H1 (cell line): Measurements from ENCODE around the gene RASAL2. TPM values are rescaled to one million over a fixed set of nuclear protein-coding genes. Genes with fewer than 3 reads are reported as not detected.

Experiments
- CTCF ChIA-PET: fragments of 300-600 bp; sonication (Branson Sonifier 250); formaldehyde crosslinking; loops from one replicate; lab custom pipeline; 2021; ENCODE audit not compliant: partially characterized antibody; lab: Charles Lee
- POLR2A ChIA-PET: fragments of 300-600 bp; sonication (Branson Sonifier 250); formaldehyde crosslinking; loops from one replicate; lab custom pipeline; 2021; ENCODE audit warnings: inconsistent platforms; ENCODE audit not compliant: partially characterized antibody; lab: Charles Lee
- DNase-seq, 2 experiments: peaks; one replicate each; pipeline versions ENCODE4 v3.0.0 to v3.0.0-alpha.2; 2010 to 2022; ENCODE audit warnings: low spot score in 2 of 2, low read depth in 1 of 2, mixed read lengths in 1 of 2
- FAIRE-seq: peaks from 2 replicates; lab custom pipeline; 2011; peaks lifted over from hg19 to GRCh38; lab: Jason Lieb, UNC
- H2AFZ ChIP-seq: 2 replicates; pipeline ENCODE4 v1.8.1; 2012; ENCODE audit warnings: low read length, inconsistent platforms
- H2AK5ac ChIP-seq: 2 replicates; pipeline ENCODE4 v1.6.1; 2013; ENCODE audit warnings: low read depth, low read length
- H2BK120ac ChIP-seq: replicated peaks from 2 replicates; pipeline ENCODE3; 2013; ENCODE audit warnings: low read depth, low read length, inconsistent platforms
- H2BK12ac ChIP-seq: 2 replicates; pipeline ENCODE4 v1.6.1; 2013; ENCODE audit warnings: low read depth, low read length
- H2BK15ac ChIP-seq: 2 replicates; pipeline ENCODE4 v1.6.1; 2013; ENCODE audit warnings: low read length
- H2BK20ac ChIP-seq: 2 replicates; pipeline ENCODE4 v1.6.1; 2013; ENCODE audit warnings: low read length
- H2BK5ac ChIP-seq: 2 replicates; pipeline ENCODE4 v1.6.1; 2013; ENCODE audit warnings: low read depth, low read length
- H3K14ac ChIP-seq: 2 replicates; pipeline ENCODE4 v1.6.1; 2013; ENCODE audit warnings: inconsistent platforms; ENCODE audit not compliant: insufficient read length
- H3K18ac ChIP-seq: 2 replicates; pipeline ENCODE4 v1.6.1; 2013; ENCODE audit warnings: low read length; ENCODE audit errors: extremely low read depth
- H3K23ac ChIP-seq: 2 replicates; pipeline ENCODE4 v1.6.1; 2013; ENCODE audit warnings: inconsistent platforms; ENCODE audit not compliant: insufficient read length
- H3K23me2 ChIP-seq: 2 replicates; pipeline ENCODE4 v1.6.1; 2013; ENCODE audit warnings: low read depth, low read length
- H3K27ac ChIP-seq: 2 replicates; pipeline ENCODE4 v1.6.1; 2011; ENCODE audit warnings: low read depth, low read length, inconsistent platforms
- H3K27me3 ChIP-seq, 4 experiments: replicated peaks in 1 of 4; 1 replicate in 1 of 4; 2 replicates in 3 of 4; pipeline versions ENCODE4 v1.6.1 to v1.8.1; 2011 to 2013; ENCODE audit warnings: low read length in 3 of 4, mild to moderate bottlenecking in 3 of 4, inconsistent platforms in 2 of 4, mixed read lengths in 2 of 4, moderate library complexity in 1 of 4; ENCODE audit not compliant: control insufficient read depth in 3 of 4, insufficient read depth in 3 of 4; ENCODE audit errors: extremely low read depth in 1 of 4
- H3K36me3 ChIP-seq, 4 experiments: 2 replicates each; pipeline versions ENCODE4 v1.6.1 to v1.8.1; 2011 to 2013; ENCODE audit warnings: mild to moderate bottlenecking in 4 of 4, low read length in 3 of 4, moderate library complexity in 2 of 4, control low read depth in 1 of 4, inconsistent platforms in 1 of 4; ENCODE audit not compliant: insufficient read depth in 4 of 4, control insufficient read depth in 2 of 4
- H3K4ac ChIP-seq: replicated peaks from 2 replicates; pipeline ENCODE3; 2013; ENCODE audit warnings: low read length, low read depth, mixed read lengths, inconsistent platforms; ENCODE audit not compliant: insufficient read length
- H3K4me1 ChIP-seq, 4 experiments: replicated peaks in 1 of 4; 1 replicate in 1 of 4; 2 replicates in 3 of 4; pipeline versions ENCODE4 v1.6.1 to v1.8.1; 2011 to 2013; ENCODE audit warnings: low read length in 3 of 4, inconsistent platforms in 2 of 4, mixed read lengths in 1 of 4; ENCODE audit not compliant: insufficient read depth in 4 of 4, control insufficient read depth in 3 of 4
- H3K4me2 ChIP-seq, 2 experiments: 2 replicates each; pipeline versions ENCODE4 v1.6.1 to v1.8.1; 2011 to 2013; ENCODE audit warnings: low read depth in 2 of 2, low read length in 2 of 2, control low read depth in 1 of 2, inconsistent platforms in 1 of 2, mild to moderate bottlenecking in 1 of 2; ENCODE audit not compliant: insufficient read depth in 1 of 2
- H3K4me3 ChIP-seq, 4 experiments: fragments of 200-600, 300-600 bp in 1 of 4; sonication (generic), shearing (Covaris generic), sonication (Bioruptor Twin) in 1 of 4; 2 replicates each; pipeline versions ENCODE4 v1.5.1 to v1.8.1; 2011 to 2016; ENCODE audit warnings: low read length in 4 of 4, low read depth in 3 of 4, control low read depth in 2 of 4, inconsistent platforms in 2 of 4, mild to moderate bottlenecking in 2 of 4, mixed read lengths in 1 of 4, moderate library complexity in 1 of 4; ENCODE audit not compliant: insufficient read depth in 2 of 4; ENCODE audit errors: extremely low read depth in 1 of 4
- H3K56ac ChIP-seq: replicated peaks from 2 replicates; pipeline ENCODE3; 2013; ENCODE audit warnings: low read depth, mild to moderate bottlenecking, mixed read lengths, low read length, inconsistent platforms; ENCODE audit not compliant: insufficient read length
- H3K79me1 ChIP-seq: 2 replicates; pipeline ENCODE4 v1.6.1; 2013; ENCODE audit warnings: low read depth, low read length, control low read depth
- H3K79me2 ChIP-seq, 2 experiments: 2 replicates each; pipeline versions ENCODE4 v1.6.1 to v1.8.1; 2012 to 2013; ENCODE audit warnings: low read length in 2 of 2, mild to moderate bottlenecking in 2 of 2, inconsistent platforms in 1 of 2; ENCODE audit not compliant: insufficient read depth in 2 of 2, control insufficient read depth in 1 of 2
- H3K9ac ChIP-seq, 4 experiments: replicated peaks in 1 of 4; 1 replicate in 1 of 4; 2 replicates in 3 of 4; pipeline versions ENCODE4 v1.6.1 to v1.8.1; 2011 to 2013; ENCODE audit warnings: low read depth in 3 of 4, low read length in 3 of 4, control low read depth in 2 of 4, mild to moderate bottlenecking in 2 of 4, moderate library complexity in 2 of 4, inconsistent platforms in 1 of 4; ENCODE audit errors: extremely low read depth in 1 of 4
- H3K9me3 ChIP-seq, 2 experiments: 2 replicates each; pipeline versions ENCODE4 v1.6.1 to v1.8.1; 2012 to 2013; ENCODE audit warnings: mild to moderate bottlenecking in 2 of 2, moderate library complexity in 2 of 2, control low read depth in 1 of 2, inconsistent platforms in 1 of 2, low read depth in 1 of 2, low read length in 1 of 2, mixed read lengths in 1 of 2; ENCODE audit not compliant: insufficient read depth in 2 of 2
- H4K20me1 ChIP-seq, 2 experiments: replicated peaks in 1 of 2; 2 replicates each; pipeline versions ENCODE3 to v1.8.1; 2011 to 2013; ENCODE audit warnings: inconsistent platforms in 2 of 2, low read length in 2 of 2, mild to moderate bottlenecking in 1 of 2; ENCODE audit not compliant: insufficient read depth in 2 of 2, control insufficient read depth in 1 of 2
- H4K5ac ChIP-seq: 2 replicates; pipeline ENCODE4 v1.6.1; 2013; ENCODE audit warnings: low read length, low read depth, mixed read lengths, inconsistent platforms; ENCODE audit not compliant: insufficient read length
- H4K8ac ChIP-seq: 2 replicates; pipeline ENCODE4 v1.8.0; 2013; ENCODE audit warnings: mild to moderate bottlenecking, moderate library complexity, low read length, inconsistent platforms; ENCODE audit not compliant: insufficient read depth; ENCODE audit errors: extremely low read depth
- H4K91ac ChIP-seq: replicated peaks from 2 replicates; pipeline ENCODE3; 2013; ENCODE audit warnings: low read length, mixed read lengths, inconsistent platforms; ENCODE audit not compliant: insufficient read length
- ASH2L ChIP-seq: fragments of 200-600, 300-600 bp; sonication (generic); IDR thresholded peaks from one replicate; pipeline ENCODE4 v1.7.1; 2017; ENCODE audit warnings: low read length
- FOSL1 ChIP-seq: IDR thresholded peaks from 2 replicates; pipeline ENCODE4 v1.6.1; 2011; ENCODE audit warnings: mild to moderate bottlenecking, low read depth, low read length, moderate library complexity; ENCODE audit not compliant: insufficient read depth
- GTF2F1 ChIP-seq: IDR thresholded peaks from 2 replicates; pipeline ENCODE4 v1.6.1; 2012; ENCODE audit warnings: low read depth, low read length, improper control_type of control experiment, borderline replicate concordance
- KDM5A ChIP-seq: fragments of 200-600 bp; IDR thresholded peaks from 2 replicates; pipeline ENCODE4 v1.7.1; 2012; ENCODE audit warnings: mild to moderate bottlenecking, low read length, inconsistent platforms, mixed read lengths
- RAD21 ChIP-seq, 2 experiments: IDR thresholded peaks in 1 of 2; conservative IDR thresholded peaks in 1 of 2; 2 replicates each; pipeline ENCODE4 v1.6.1; 2011; ENCODE audit warnings: low read depth in 2 of 2, low read length in 2 of 2, improper control_type of control experiment in 1 of 2, inconsistent platforms in 1 of 2, mild to moderate bottlenecking in 1 of 2, moderate library complexity in 1 of 2
- WGBS, 2 experiments: shearing (Covaris generic) in 1 of 2; methylation state at CpG; one replicate each; pipeline versions ENCODE4 v1.1.6 to v1.1.7; 2013 to 2015; ENCODE audit warnings: low lambda C conversion rate in 2 of 2, mixed read lengths in 2 of 2, inconsistent platforms in 1 of 2, low coverage in 1 of 2, missing lambda C conversion rate in 1 of 2; ENCODE audit not compliant: insufficient replicate concordance in 2 of 2, insufficient coverage in 1 of 2, insufficient read length in 1 of 2; ENCODE audit errors: extremely low coverage in 1 of 2, missing lambda C conversion rate in 1 of 2; 5-methylcytosine and 5-hydroxymethylcytosine counted together
- polyA plus RNA-seq, 7 experiments: library from polyadenylated mRNA; depleted of rRNA in 3 of 7; stranded (reverse) in 5 of 7; unstranded in 2 of 7; fragments of >200 nt in 5 of 7; fragments of 200-250 nt in 2 of 7; gene quantifications; 1 replicate in 5 of 7; 2 replicates in 1 of 7; 4 replicates in 1 of 7; pipeline versions ENCODE4 v1.2.1 to v1.2.3, GENCODE V29; 2011 to 2013; ENCODE audit warnings: missing spikeins in 2 of 7, mixed read lengths in 2 of 7
- total RNA-seq: library from RNA; stranded (reverse); fragmentation: NEBNext Ultra II Directional; extraction: Animal tissue kit (Norgen Biotek cat#: 25700); gene quantifications from 2 replicates; pipeline ENCODE4 v1.2.1, GENCODE V29; 2021
- TF ChIP-seq, protein P1 (sequence below), 3 experiments: IDR thresholded peaks; 1 replicate in 2 of 3; 2 replicates in 1 of 3; pipeline versions ENCODE4 v1.5.1 to v1.6.1; 2011; ENCODE audit warnings: low read length in 3 of 3, mild to moderate bottlenecking in 3 of 3, inconsistent platforms in 2 of 3, low read depth in 1 of 3, moderate library complexity in 1 of 3; ENCODE audit not compliant: insufficient read depth in 1 of 3; ENCODE audit errors: control extremely low read depth in 1 of 3

RASAL2 gene
- total and polyA plus RNA-seq, 2 of the 8 experiments (the other 6 are each of a cell fraction or from before 2014, with no cell fraction given), result 15.9 to 32.5 TPM

DNA sequence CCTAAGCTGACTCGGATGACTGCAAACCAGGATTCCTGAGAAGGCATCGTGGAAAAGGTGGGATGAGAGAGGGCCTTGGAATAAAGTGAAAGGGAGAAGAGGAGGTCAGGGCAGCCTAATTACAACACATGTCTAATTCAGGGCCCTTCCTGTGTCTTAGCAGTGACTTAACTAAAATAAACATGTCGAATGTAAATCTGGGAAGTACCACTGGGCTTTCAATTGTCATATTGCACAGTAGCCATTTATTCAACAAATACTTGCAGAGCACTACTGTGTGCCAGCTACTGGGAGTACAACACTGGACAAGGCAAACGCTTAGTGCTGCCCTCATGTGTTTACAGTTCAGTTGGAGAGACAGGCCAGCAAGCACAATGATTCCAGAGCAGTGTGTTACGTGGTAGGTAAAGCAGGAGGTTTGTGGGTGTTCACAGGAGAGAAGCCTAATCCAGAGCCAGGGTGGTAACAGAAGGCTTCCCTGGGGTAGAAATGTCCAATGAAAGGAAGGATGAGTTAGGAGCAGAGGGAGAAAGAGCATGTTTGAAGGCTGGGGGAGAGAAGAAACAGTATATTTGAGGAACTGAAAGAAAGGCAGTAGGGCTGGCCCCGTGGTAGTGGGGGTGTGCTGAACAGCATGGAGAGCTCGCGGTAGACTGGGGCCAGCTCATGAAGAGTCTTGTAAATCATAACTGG, 38.0 kb upstream of the RASAL2 start:
- FAIRE-seq (no peak), DNase-seq (no peak)
- CTCF ChIA-PET, result interaction anchor here (0.7 to 4.0 kb wide), 14 partner anchors 9 to 417 kb away, joined by 3 to 30 read pairs (median 4); no protein-coding TSS in a partner anchor
- Histone ChIP-seq H4K5ac (no peak overlapping the region), H2BK5ac (no peak overlapping the region), H2BK12ac (peak overlapping the region; percentile 22; the same call in 1 of the 2 replicates), H2BK120ac (no peak overlapping the region), H3K4ac (no peak overlapping the region), H3K79me1 (no peaks in the 10 kb centered on the region), H3K4me3 (no peak overlapping the region), H4K20me1 (no peaks in the 10 kb centered on the region), H2AK5ac (no peak overlapping the region), H3K4me2 (no peak overlapping the region), H3K9me3 (no peaks in the 10 kb centered on the region), H3K9ac (no peak overlapping the region), H3K27ac (no peak overlapping the region), H3K4me1 (peaks cover 4 to 28% (median 10%) of the 10 kb centered on the region in 4 experiments; a peak in 6 of 7 replicates), H3K36me3 (no peaks in the 10 kb centered on the region), H2BK20ac (peak overlapping the region; percentile 15; the same call in 1 of the 2 replicates), H4K8ac (no peak overlapping the region), H3K18ac (no peak overlapping the region), H4K91ac (peak overlapping the region; percentile 23), H3K27me3 (no peaks in the 10 kb centered on the region), H3K14ac (no peak overlapping the region), H3K23ac (no peak overlapping the region), H3K56ac (no peak overlapping the region), H2BK15ac (no peak overlapping the region), H3K23me2 (no peaks in the 10 kb centered on the region), H3K79me2 (no peaks in the 10 kb centered on the region), H2AFZ (peak overlapping the region; percentile 72)
- TF ChIP-seq ASH2L (no peak), RAD21 (IDR thresholded peaks at IDR 0.05 in 1 of 2, conservative IDR thresholded peaks at IDR 0.05 in 1 of 2; ENCODE audit: low read depth in 2 of 2, low read length in 2 of 2) (peak in 1 of 2 experiments; percentile 10; a peak in 1 of 4 replicates), KDM5A (no peak), FOSL1 (no peak), GTF2F1 (no peak)
- TF ChIP-seq, protein P1, sequence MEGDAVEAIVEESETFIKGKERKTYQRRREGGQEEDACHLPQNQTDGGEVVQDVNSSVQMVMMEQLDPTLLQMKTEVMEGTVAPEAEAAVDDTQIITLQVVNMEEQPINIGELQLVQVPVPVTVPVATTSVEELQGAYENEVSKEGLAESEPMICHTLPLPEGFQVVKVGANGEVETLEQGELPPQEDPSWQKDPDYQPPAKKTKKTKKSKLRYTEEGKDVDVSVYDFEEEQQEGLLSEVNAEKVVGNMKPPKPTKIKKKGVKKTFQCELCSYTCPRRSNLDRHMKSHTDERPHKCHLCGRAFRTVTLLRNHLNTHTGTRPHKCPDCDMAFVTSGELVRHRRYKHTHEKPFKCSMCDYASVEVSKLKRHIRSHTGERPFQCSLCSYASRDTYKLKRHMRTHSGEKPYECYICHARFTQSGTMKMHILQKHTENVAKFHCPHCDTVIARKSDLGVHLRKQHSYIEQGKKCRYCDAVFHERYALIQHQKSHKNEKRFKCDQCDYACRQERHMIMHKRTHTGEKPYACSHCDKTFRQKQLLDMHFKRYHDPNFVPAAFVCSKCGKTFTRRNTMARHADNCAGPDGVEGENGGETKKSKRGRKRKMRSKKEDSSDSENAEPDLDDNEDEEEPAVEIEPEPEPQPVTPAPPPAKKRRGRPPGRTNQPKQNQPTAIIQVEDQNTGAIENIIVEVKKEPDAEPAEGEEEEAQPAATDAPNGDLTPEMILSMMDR (IDR thresholded peaks at IDR 0.05; ENCODE audit: control extremely low read depth in 1 of 3, insufficient read depth in 1 of 3, low read depth in 1 of 3, low read length in 3 of 3), result peak in 2 of 3 experiments; percentile 16 to 23; a peak in 2 of 4 replicates
- 86% methylated on average over 8 of the region's 8 CpGs; no CpG with 5 or more reads in 1 of the 2 experiments for WGBS, 2 experiments
- POLR2A ChIA-PET, result no interaction called here
